Measurements from ENCODE around the gene FDXACB1.

FDXACB1 gene

DNA sequence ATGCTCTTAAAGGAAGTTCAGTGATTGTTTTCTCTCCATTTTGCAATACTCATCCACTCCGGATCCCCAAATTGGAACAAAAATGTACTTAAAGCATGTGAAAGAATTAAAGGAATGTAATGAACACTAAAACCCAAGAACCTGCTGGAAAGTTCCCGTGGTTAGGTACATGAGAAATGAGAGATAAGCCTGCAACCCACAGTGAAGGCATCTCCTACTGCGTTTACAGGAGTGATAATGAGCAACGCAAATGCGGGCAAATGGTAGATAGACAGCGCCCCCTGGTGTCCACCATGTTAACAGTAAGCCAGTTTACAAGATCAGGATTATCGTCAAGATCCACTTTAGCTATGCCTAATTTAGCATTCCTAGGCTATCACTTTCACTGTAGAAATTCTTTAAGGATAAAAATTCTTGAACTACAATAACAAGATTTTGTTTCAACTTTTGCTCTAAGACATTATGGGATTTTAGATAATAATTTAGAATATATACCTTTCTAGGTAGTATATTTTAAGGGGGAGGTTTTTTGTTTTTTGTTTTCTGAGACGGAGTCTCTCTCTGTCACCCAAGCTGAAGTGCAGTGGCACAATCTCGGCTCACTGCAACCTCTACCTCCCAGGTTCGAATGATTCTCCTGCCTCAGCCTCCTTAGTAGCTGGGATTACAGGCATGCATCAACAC is 37.5 kb downstream of the FDXACB1 start:
- DNase-seq, result peak; percentile 12

GRCh38 chr11:111840143-111840542 is 38.8 kb downstream of the FDXACB1 start:
- no peak for DNase-seq

GRCh38 chr11:111838054-111838453 is 40.9 kb downstream of the FDXACB1 start:
- no peak for DNase-seq

- DNase-seq, result no peak
Measured at GRCh38 chr11:111837366-111837891, 41.5 kb downstream of the FDXACB1 start.

DNA sequence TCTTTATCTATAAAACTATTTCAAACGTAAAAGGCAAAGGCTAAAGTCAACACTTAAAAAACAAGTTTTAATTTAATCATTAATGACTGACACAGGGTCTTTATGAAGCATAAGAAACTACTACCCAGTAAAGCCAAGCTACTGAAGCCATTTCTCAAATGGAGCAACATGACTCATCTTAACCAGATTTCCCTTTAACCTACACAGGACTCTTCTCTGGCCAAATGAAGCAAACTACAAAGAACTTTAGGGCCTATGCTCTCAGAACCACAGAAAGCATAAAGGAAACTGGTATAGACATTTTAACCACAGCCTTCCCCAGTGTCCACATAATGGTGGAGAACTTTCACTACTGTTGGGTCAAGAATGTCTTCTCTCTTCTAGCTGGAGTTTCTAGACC is 42.2 kb downstream of the FDXACB1 start:
- no peak for DNase-seq

DNA sequence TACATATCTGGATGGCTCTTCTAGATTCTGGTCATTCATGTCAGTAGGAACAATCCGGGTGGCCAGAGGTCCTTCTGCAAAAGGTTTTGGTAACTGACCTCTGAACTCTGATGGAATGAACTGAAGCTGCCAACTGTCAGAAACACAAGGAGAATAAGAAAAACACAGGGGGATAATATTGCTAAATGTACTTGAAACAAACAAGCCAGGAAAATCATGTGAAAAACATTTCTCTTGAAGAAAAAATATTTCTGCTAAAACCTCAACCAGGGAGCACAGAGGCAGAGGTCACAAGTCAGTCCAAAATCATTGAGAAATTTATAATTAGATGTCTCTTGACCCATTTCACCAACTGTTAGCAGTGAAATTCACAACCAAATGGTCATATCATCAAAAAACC is 42.8 kb downstream of the FDXACB1 start:
- no peak for DNase-seq

DNA sequence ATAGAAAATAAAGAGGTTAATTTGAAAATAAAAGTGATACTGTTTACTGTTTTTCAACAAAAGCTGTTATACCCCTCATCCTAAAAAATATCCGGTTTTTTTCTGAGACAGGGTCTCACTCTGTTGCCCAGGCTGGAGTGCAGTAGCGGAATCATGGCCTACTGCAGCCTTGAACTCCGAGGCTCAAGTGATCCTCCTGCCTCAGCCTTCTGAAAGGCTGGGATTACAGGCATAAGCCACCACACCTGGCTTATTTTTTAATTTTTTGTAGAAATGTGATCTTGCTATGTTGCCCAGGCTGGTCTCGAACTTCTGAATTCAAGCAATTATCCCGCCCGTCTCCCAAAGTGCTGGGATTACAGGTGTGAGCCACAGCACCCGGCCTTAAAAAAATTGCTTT is 43.3 kb downstream of the FDXACB1 start:
- DNase-seq, result no peak

DNA sequence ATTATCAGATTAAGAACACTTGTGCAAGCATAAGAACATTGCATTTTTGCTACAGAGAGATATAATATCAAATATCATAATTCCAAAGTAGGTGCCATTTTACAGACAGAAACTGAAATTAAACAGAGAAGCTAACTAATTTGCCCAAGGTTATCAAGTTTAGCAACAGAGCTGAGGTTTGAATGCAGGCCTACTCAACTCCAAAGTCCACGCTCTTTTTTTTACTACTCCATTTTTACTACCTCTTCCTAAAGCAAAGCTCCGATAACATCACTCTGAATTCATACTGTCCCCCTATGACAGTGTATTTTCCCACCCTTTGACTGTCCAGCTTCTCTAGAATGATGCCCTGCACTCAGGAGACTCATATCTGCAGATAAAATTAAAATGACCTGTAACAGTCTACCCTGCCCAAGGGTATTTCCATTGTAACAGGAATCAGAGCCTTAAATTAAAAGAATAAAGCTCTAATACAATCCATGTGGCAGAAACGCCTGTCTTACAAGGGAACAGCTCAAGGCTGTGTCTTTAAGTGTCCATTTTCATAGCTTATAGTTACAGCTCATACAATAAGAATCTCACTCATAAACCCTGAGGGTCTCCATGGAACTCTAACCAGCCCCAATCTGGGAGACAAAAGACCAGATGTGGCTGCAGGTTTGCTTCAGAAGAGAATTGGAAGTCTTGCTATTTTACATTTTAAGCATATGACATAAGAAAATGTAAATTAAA is 44.4 kb downstream of the FDXACB1 start:
- no peak for DNase-seq

GRCh38 chr11:111833524-111833923 is 45.4 kb downstream of the FDXACB1 start:
- peak; percentile 24 for DNase-seq

- DNase-seq, result no peak
Measured at GRCh38 chr11:111829185-111829968, 49.6 kb downstream of the FDXACB1 start.

DNA sequence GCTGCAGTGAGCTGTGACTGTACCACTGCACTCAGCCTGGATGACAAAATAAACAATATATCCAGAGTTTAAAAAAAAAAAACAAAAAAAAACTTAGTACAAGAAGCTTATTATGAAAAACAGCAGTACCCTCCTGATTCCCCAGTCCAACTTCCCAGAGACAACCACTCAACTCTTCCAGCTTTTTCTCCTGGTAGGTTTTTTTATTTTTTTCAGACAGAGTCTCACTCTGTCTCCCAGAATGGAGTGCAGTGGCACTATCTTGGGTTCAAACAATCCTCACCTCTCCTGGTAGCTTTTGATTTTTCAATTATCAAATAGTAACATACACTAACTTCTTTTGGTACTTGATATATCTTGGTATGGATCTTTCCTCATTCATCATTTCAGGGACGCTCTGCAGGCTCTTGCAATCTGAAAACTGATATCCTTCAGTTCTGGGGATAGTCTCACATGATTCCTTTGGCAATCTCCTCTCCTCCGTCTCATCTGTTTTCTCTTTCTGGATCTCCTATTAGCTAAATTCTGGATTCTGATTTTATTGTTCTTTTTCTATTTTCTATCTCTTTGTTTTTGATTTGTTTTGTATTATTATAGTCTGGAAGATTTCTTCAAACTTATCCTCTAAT is 52.5 kb downstream of the FDXACB1 start:
- DNase-seq, result no peak

Data from DMS 273 treated with DMSO at 0.1 percent for 48 hours (cell line).